Epithelial cell of prostate (primary cell): ENCODE data around the gene PTPN3.
"Not testable (repeated sequence)": the region's sequence is repeated elsewhere in the genome, so short reads cannot be mapped to it uniquely, and the experiment has no call there.

Experiments
- DNase-seq: peaks from one replicate; pipeline ENCODE4 v3.0.0-alpha.2; 2011; ENCODE audit warnings: low read depth, low spot score
- H3K27ac ChIP-seq: fragments of 450-650 bp; 2 replicates; pipeline ENCODE4 v1.5.1; 2017; ENCODE audit warnings: mild to moderate bottlenecking

Gene PTPN3

GRCh38 chr9:109358968-109359603 lies 139.0 kb downstream of the PTPN3 start:
- H3K27ac ChIP-seq, DNase-seq: not testable (repeated sequence)

GRCh38 chr9:109355564-109356297 lies 142.4 kb downstream of the PTPN3 start:
- no peak for DNase-seq
- no peak overlapping the region for H3K27ac ChIP-seq

DNA sequence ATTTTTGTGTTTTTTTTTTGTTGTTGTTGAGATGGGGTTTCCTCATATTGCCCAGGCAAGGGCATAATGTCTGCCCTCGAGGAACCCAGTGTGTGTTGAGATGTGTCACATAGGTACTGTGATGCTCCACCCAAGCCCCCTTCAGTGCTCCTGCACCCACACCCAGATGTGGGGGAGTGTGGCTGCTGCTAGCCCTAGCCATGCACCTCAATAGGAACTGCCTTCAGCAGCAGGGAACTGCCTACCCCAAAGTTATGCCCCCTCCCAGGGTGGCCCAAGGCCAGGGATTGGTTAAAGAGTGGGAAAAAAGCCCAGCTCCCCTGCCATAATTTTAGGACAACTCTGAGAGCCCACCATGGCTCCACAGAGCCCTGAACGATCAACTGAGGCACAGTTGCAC lies 143.9 kb downstream of the PTPN3 start:
- no peak for DNase-seq
- H3K27ac ChIP-seq: no peak overlapping the region

DNA sequence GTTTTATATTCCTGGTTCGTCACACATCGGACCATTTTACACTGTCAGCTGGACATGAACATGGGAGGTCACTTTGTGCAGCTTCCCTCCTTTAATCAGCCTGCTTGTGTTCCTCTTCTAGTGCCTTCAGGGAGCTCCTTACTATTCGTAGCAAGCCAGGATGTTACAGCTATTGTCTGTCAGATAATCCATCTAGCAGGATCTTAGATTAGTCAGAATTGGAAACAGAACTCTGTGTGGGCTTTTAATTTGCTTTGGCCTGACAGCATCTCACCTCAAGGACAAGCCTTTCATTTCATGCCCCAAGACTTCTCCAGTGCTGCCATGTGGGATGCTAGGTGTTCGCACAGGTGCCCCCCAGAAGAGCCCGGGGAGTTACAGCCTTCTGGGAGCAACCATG lies 147.1 kb downstream of the PTPN3 start:
- DNase-seq: no peak
- no peak overlapping the region for H3K27ac ChIP-seq

GRCh38 chr9:109349421-109349846 lies 148.7 kb downstream of the PTPN3 start:
- H3K27ac ChIP-seq: peak overlapping the region; percentile 16
- DNase-seq: no peak

DNA sequence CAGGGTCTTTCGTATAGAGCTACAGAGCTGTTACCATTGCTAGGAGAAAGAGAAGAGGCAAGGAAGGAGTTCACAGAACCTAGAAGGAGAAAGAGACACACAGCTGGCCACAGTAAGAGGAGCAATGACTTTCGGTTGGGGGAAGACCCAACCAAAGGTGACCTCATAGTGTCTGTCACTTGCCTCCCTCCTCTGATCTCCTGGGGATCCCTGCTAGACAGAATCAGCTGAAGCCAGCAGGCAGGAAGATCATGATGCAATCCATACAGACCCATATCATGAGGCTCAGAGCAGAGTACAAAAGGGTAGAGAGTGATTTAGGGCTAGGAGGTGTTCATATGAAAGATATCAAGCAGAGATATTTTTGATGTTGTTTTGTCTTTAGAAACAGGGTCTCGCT lies 151.2 kb downstream of the PTPN3 start:
- no peak for DNase-seq

DNA sequence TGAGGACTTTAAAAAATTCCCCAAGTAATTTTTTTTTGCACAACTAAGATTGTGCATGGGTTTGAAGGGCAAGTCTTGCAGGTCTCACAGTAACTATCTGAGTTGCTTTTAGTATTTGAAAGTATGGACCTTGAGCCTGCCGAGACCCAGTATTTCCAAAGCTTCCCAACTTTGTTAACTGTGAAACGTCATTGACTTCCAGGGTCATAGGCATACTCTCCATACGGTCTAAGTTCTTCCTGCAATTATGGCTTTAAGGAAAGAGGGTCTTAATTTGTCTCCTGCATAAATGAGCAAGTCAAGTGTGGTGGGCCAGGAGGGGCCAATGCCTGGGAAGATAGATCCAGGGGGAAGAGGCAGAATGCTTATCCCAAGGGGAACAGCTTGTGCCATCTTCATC lies 153.2 kb downstream of the PTPN3 start:
- H3K27ac ChIP-seq: peak overlapping the region; percentile 93
- DNase-seq: no peak

More for the DNA sequence above, 151.2 kb downstream of the PTPN3 start:
- no peak overlapping the region for H3K27ac ChIP-seq

GRCh38 chr9:109342878-109343277 lies 155.2 kb downstream of the PTPN3 start:
- H3K27ac ChIP-seq: no peak overlapping the region
- DNase-seq: no peak

GRCh38 chr9:109341561-109341960 lies 156.5 kb downstream of the PTPN3 start:
- no peak for DNase-seq
- no peak overlapping the region for H3K27ac ChIP-seq

- not testable (repeated sequence) for DNase-seq, H3K27ac ChIP-seq
Measured at GRCh38 chr9:109340979-109341378, 157.1 kb downstream of the PTPN3 start.

- DNase-seq: no peak
- no peak overlapping the region for H3K27ac ChIP-seq
Measured at GRCh38 chr9:109336409-109336808, 161.7 kb downstream of the PTPN3 start.

GRCh38 chr9:109335929-109336328 lies 162.2 kb downstream of the PTPN3 start:
- DNase-seq: no peak
- H3K27ac ChIP-seq: no peak overlapping the region

DNA sequence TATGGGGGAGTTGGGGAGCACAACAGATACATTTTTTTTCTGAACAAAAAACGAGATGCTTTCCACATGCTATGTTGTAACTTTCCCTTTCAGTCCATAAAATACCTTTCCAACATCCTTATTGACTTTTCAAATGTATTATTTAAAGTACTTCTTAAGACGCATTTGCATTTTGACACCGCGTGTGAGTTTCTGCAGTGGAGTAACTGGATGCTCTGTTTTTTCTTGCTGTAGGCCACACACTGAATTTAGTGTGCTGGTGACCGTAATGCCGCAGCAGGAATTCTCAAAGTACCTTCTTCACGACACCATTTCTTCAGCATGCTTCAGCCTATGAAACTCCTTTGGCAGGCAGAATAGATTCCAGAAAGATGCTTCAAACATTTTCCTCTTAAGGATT lies 163.0 kb downstream of the PTPN3 start:
- DNase-seq: no peak
- no peak overlapping the region for H3K27ac ChIP-seq

DNA sequence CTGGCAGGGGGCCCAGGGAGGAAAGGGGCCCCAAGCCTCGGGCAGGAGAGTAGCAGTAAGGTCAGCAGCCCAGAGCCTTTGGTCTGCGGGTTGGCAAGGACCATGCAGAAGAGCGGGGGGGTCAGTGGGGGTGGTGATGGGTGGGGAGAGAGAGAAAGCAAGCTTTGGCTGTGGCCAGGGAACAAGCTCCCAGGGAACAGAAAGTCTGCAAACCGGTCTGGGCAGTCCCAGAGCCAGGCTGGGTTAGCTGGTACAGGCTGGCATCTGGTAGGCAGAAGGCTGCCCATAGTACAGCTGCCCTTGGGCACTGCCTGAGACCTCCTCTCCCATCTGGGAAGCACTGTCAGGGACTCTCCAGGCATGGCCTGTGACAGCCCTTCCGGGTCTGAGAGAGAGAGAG lies 166.8 kb downstream of the PTPN3 start:
- peak; percentile 87 for DNase-seq
- H3K27ac ChIP-seq: peak overlapping the region; percentile 97

GRCh38 chr9:109329638-109330258 lies 168.4 kb downstream of the PTPN3 start:
- no peak for DNase-seq
- H3K27ac ChIP-seq: peak overlapping the region; percentile 97

DNA sequence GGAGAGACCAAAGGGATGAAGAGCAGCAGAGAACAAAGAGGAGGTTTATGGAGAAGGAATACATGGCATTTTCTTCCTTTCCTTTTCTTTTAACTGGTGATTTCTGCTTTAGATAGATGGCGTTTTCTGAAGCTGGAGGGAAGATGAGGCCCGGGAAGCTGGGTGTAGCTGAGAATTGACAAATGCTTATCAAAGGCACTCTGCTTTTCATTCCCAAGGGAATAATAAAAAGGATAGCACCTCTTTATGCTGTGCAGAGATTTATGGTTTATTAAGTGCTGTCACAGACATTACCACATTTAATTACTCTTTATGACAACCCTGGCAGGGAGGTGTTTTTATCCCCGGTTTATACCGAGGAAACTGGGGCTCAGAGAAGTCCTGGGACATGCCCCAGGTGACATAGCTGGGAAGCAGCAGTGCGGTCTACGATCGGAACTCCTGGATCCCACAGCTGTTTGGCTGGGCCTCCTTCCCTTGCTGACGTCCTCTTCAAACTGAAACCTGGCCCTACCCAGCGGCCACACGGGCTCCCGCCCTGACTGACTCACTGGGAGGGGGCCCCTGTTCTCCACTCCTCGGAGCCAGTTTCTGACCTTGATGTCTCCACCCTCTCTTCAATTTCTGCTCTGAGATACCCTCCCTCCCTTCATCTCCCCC lies 169.0 kb downstream of the PTPN3 start:
- peak overlapping the region; percentile 97 for H3K27ac ChIP-seq
- DNase-seq: peak; percentile 96
